Kidney epithelial cell (primary cell): ENCODE data around the gene ASMTL. TPM values are rescaled to one million over a fixed set of nuclear protein-coding genes. Genes with fewer than 3 reads are reported as not detected.

ENCODE experiments used
- DNase-seq: peaks from one replicate; pipeline ENCODE4 v3.0.0-alpha.2; 2010; ENCODE audit warnings: low read depth
- H3K27me3 ChIP-seq: 2 replicates; pipeline ENCODE4 v1.6.0; 2011; ENCODE audit warnings: low read length; ENCODE audit not compliant: control insufficient read depth, insufficient read depth
- H3K36me3 ChIP-seq: 2 replicates; pipeline ENCODE4 v1.5.1; 2011; ENCODE audit warnings: low read length; ENCODE audit not compliant: control insufficient read depth, insufficient read depth
- H3K4me3 ChIP-seq: 2 replicates; pipeline ENCODE4 v1.5.1; 2011; ENCODE audit warnings: low read depth, mild to moderate bottlenecking, control low read depth, low read length
- CTCF ChIP-seq: IDR thresholded peaks from 2 replicates; pipeline ENCODE4 v1.5.1; 2011; ENCODE audit warnings: mild to moderate bottlenecking, moderate library complexity, low read length, control low read depth, inconsistent platforms; ENCODE audit not compliant: insufficient read depth, poor library complexity, severe bottlenecking
- total RNA-seq: library from RNA; depleted of rRNA; stranded (reverse); fragments of >200 nt; gene quantifications from 2 replicates; pipeline ENCODE4 v1.2.3, GENCODE V29; 2015

ASMTL gene
- total RNA-seq, 1 donor from 2014 or later = 15.9 TPM

- DNase-seq = no peak
- no peak overlapping the region for H3K4me3 ChIP-seq
- H3K36me3 ChIP-seq = no peaks in the 10 kb centered on the region
- H3K27me3 ChIP-seq = peaks cover 34% of the 10 kb centered on the region
- no peak for TF ChIP-seq CTCF
These were observed 11.6 kb upstream of the ASMTL start for GRCh38 chrX:1464041-1464970.

- Histone ChIP-seq H3K27me3 (peaks cover 34% of the 10 kb centered on the region), H3K4me3 (no peak overlapping the region), H3K36me3 (no peaks in the 10 kb centered on the region)
- TF ChIP-seq CTCF = no peak
- no peak for DNase-seq
These were observed 10.9 kb upstream of the ASMTL start for GRCh38 chrX:1463581-1463980.

GRCh38 chrX:1462596-1463251, 10.0 kb upstream of the ASMTL start:
- Histone ChIP-seq H3K36me3 (no peaks in the 10 kb centered on the region), H3K27me3 (peaks cover 31% of the 10 kb centered on the region), H3K4me3 (no peak overlapping the region)
- no peak for DNase-seq
- TF ChIP-seq CTCF = no peak

GRCh38 chrX:1462110-1462509, 9.4 kb upstream of the ASMTL start:
- DNase-seq = no peak
- Histone ChIP-seq H3K27me3 (peaks cover 24% of the 10 kb centered on the region), H3K4me3 (no peak overlapping the region), H3K36me3 (no peaks in the 10 kb centered on the region)
- TF ChIP-seq CTCF = no peak

GRCh38 chrX:1455948-1456280, 3.2 kb upstream of the ASMTL start:
- no peak for DNase-seq
- H3K36me3 ChIP-seq = no peaks in the 10 kb centered on the region
- H3K4me3 ChIP-seq = no peak overlapping the region
- H3K27me3 ChIP-seq = peaks cover 5% of the 10 kb centered on the region
- no peak for TF ChIP-seq CTCF
